Putamen (tissue), 1 donor: ENCODE measurements around the gene SPTLC3.
"Not testable (repeated sequence)": the region's sequence is repeated elsewhere in the genome, so short reads cannot be mapped to it uniquely, and the experiment has no call there.

ENCODE experiments used
- DNase-seq: peaks from one replicate; pipeline ENCODE4 v3.0.0-alpha.2; 2016; ENCODE audit warnings: low spot score

Gene SPTLC3

DNA sequence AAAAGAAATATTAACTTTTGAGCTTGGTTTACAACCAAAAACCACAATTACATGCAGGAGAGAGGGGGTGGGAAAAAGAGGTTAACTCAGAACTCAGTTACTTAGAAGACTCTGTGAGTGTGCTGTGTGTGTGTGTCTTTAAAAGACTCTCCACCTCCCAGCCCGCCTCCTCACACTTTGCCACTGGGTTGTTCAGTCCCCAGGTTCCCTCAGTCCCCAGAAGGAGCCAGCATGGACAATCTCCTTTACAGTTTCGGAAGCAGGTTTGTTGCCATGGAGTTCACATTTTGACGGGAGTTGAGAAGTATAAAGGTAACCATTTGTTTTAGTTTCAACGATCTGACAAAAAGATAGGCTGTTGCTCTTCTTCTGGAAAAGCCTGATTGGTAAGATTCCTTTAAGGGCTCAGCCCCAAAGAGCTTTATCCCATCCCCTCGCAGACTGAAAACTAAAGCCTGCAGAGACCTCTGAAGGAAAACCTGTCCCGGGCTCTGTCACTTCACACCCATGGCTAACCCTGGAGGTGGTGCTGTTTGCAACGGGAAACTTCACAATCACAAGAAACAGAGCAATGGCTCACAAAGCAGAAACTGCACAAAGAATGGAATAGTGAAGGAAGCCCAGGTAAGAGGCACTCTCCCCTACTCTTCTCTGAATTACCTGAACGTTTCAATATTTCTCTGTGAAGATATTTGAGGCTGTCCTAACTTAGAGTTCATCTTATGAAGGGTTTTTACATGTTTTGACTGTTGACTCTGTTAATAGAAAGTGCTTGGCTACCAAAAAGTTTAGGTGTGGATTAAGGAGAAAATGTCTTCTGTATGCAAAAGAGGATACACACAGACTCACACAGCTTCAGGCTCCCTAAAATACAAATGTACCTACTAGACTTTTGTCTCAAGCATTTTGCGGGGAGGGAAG lies at the start of gene SPTLC3:
TSS of gene SPTLC3 (plus strand) at position 212 of the 921 bp plus-strand sequence. CDS start at position 508, 296 bp downstream.
- DNase-seq = peak; percentile 15

DNA sequence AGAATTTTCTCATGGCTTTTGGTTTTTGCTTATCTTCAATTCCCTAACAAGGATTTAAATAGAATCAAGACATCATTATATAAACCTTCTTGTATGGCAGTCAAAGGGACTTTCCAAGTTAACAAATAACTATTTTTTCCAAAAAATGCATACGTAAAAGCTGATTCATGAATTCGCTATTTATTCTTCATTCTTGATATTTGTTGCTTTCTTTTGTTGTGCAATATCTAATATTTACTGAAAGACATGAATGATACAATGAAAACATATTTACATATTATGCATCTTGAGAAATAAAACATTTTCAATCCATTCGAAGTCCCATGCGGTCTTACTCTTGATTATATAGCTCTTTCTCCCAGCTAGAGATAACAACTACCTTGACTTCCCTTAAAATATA lies 47.0 kb upstream of the SPTLC3 start:
- no peak for DNase-seq

DNA sequence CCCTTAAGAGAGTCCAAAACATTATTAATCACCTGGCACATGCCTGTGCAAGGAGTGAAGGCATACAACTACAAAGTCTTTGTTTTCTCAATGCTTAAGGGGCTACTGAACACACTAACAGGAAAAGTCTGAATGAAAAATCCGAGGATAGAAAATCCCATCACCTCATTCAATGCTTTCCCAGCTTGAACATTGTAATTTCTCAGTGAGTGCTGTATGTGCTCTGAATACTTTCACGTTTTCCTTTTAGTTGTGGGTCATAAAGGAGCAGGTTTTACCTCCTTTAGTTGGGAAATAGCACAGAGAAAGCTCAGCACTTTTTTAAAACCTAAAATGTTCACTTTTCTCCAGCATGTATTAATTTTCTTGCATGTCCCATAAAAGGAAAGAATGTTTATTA lies 45.9 kb upstream of the SPTLC3 start:
- no peak for DNase-seq

DNA sequence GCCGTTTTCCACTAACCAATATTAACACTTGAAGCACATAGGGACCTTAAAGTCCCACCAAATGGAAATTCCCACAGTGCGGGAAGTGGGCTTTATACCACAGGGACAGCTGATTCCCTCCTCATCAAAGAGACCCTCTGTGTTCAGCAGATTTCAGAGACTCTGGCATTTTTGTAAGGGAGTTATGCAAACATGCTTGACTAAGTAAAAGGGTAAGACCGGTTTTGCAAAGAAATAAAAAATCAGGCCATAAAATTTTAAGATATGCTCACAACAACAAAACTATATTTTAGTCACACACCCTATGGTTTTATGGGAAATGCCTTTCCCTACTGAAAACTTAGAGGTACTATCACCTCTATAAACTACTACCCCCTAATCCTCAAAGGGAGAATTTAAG lies 45.4 kb upstream of the SPTLC3 start:
- no peak for DNase-seq

DNA sequence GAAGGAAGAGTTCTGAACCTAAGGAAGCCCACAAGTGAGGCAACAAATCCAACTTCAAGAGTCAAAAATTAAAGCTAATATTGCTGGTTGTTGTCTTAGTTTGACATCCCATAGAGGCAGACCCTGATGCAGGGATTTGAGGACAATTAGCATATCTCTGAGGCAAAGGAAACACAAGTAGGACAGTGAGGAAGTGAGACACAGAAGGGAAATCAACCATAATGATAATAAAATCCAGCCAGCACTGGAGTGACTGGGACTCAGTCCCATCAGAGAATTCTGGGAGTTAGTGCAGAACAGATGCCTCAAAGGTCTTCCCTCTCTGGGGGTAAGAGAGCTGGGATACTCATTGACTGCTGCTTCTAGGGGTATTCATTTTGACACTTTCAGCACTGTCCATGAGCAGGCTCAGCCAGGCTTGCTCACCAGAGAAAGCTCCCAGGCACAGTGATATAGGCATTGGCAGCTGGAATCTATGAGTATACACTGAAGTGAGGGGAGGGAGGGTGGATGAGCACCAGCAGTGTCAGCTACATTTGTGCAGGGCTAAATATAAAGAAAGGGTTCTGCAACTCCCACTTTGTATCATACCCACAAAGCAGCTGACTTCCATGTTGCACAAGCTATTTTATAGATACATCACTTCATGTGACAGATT lies 43.4 kb upstream of the SPTLC3 start:
- DNase-seq = no peak

DNA sequence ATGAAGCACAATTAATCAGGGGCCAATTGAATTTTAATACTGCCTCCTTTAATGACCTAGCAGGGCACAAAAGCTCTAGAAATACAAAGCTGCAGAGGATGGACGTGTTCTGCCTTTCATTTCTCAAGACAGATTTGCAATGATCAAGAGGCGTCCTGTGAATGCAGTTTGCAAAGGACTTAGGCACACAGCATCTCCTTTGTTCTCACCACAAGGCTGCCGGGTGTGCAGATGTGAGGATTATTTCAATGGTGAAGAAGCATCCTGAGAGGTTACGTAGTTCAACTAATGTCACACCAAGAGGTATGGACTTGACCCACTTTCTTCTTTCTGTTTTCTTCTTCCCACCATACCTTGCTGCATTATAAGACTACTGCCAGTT lies 42.9 kb upstream of the SPTLC3 start:
- DNase-seq = peak; percentile 16

DNA sequence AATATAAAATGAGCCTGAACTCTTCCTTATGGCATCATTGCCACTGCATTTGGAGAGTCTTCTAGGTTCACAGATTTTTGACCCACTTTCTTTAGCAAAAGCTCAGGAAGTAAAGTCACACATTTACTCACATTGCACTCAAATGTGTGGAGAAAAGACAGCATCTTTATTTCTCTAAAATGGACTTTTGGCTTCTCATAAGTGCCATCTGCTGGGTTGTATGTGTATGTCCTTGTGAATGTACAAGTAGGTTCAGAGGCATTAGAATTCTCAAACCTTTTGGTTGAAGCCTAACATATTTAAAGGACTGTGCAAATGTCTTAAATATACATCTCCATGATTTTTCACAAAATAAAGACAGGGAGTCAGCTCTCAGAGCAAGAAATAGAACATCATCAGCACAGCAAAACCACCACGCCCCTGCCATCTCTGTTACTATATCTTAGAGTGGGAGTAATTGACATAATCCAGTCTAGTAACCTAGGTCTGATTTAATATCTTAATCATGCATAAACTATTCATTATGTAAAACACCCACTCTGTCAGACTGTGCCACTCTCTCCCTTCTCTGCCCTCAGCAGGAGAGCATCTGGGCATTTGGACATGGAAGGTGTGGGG lies 42.2 kb upstream of the SPTLC3 start:
- DNase-seq = peak; percentile 45

DNA sequence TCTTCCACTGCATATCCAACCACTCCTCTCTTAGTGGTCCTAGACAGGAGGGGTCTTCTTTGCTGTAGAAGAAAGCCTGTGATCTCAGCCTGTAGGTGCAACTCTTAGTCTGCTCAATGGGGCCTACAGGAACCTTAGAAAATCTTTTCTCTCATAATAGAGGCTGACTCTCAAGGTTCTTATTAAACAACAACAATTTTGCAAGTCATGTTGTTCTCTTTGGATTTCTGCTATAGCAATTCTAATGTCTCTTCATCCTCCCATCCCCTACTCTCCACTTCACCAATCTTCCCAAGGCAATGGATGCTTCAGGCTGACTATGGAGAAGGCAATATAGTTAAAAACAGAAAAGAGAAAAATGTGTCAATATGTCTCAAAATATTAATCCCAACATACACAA lies 40.8 kb upstream of the SPTLC3 start:
- no peak for DNase-seq

DNA sequence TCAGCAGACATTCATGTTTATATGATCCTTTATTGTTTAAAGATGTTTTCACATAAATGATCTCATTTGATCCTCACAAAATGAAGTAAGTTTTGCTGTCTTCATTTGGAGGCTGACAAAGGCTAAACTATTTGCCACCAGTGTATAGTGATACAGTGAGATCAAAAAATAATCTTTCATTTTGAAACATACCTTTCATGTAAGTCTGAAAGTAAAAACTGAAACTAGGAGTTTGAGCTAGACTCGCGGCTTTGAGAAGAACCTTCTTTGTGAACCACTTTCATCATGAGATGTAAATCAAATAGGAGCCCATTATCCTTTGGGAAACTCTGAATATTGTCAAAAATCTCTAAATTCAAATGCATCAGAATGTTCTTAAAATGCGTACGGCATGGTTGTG lies 40.3 kb upstream of the SPTLC3 start:
- no peak for DNase-seq

DNA sequence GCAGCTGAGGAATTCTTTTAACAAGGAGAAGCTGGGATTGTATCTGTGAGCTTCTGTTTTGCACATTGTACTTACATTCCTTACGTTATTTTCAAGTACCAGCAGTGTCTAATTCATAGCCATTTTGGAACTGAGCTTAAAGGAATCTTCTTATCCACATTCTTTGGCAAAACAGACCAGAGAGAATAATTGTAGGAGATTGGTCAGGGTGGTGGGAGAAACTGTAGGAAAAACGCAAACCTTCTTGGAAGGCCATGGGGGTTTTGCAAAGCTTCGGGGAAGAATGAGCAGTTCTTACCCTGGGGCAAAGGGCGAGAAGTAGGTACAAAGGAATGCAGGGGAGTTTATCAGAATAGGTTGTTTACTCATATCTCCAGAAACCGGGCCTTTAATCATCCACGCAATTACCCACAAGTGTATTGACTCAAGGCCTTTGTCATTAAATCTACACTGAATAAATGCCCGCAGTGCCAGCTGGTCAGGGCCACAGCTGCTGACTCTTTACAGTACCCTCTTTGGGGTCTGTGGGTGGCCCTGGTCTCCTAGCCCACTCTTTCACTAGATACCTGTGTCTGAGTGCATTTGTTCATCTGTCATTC lies 39.6 kb upstream of the SPTLC3 start:
- no peak for DNase-seq

DNA sequence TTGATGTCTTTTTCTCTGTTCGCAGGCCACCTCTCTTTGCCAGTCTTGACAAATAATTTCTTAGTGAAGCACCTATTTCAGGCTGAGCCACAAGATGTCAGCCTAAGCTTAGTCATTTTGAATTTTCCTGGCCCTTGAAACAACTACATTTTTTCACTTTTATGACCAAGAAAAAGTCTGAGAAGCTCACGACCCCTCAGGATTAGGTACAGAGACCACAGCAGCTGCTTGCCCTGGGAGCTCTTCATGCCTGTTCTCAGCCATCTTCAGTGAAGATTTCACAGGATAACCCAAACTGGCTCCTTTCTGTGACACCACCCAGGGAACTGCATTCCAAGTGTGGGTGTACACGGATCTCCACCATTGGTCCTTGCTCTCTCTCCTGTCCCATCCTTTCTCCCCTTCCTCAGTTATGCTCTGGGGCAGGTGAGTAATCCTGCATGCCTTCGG lies 38.4 kb upstream of the SPTLC3 start:
- no peak for DNase-seq

DNA sequence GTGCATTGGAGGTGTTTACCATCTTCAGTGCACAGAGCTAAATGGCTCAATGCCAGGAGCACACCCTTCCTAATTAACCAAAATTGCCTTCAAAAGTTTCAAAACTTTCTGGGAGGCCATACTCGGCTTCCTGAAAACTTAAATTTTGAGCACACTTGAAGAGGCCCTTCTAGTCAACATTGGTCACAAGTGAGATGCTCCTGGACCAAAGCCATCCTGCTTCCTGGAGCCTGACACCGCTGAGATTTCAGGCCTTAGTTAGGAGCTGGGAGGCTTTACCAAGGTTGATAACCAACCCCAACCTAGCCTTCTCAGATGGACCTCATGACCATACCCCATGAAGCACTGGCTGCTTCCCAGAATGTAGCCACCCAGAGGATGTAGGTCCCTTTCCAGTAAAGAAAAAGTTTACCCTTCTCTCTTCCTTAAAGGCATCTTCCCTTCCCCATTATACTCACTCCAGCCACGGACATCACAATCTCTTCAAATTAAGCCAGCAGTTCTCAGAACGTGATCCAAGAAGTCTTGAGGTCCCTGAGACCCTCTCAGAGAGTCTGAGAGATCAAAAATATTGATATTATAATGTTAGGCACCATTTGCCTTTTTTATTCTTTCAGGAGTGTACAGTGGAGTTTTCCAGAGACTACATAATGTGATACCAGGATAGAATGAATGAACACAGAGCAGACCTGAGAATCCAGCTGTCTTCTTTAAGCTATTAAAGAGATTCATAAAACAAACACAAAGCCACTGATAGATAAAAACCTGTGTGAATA lies 32.8 kb upstream of the SPTLC3 start:
- no peak for DNase-seq

DNA sequence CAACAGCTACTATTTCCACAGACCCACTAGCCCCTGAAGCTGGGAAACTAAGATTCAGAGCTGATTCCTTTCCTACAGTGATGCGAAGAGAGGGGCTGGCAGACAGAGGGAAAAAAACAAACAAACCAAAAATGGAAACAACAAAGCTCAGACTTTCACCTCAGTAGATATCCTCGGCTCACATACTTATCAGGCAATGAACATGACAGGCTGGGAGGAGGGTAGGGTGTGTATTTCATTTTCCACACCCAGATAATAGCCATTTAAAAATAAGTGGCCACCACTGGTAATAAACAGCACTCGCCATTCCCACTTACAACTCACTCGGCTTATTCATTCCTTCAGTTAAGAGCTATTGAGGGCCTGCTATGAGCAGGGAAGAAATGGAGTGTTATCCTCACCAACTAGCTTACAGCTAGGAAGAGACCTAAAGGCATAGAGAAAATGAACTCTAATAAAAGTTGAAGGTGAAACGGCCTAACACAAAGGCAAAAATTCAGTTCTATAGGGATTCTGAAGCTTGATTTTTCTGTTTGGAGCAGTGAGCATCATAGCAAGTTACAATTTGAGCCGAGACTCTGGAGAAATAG lies 32.0 kb upstream of the SPTLC3 start:
- DNase-seq = no peak

DNA sequence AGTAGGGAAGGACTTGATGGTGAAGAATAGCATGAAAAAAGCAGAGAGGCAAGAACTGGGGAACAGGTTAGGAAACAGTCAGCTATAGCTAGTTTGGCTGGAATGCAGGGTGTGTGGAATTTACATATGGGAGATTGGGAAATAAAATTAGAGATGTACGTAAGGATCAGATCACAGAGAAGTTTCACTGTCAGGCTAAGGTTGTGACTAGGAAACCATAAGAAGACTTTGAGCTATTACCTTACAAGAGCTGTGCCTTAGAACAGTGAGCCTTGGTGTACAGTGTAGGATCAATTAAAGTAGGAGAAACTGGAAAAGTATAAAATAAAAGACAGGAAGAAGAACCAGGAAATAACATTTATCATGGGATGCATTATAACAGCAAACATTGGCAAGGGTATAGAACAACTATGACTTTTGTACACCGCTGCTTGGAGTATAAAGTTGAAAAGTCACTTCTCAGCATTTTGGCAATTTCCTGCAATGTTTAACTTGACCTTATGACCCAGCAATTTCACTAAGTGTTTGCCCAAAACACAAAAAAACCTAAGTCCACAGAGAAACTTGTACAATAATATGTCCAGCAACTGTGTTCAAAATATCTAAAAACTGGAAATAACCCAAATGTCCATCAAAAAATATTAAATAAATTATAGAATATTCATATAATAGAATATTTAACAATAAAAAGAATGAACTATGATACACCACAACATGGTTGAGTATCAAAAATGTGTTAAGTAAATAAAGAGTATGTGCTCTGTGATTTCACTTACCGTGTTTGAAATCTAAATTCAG lies 31.2 kb upstream of the SPTLC3 start:
- DNase-seq = no peak

DNA sequence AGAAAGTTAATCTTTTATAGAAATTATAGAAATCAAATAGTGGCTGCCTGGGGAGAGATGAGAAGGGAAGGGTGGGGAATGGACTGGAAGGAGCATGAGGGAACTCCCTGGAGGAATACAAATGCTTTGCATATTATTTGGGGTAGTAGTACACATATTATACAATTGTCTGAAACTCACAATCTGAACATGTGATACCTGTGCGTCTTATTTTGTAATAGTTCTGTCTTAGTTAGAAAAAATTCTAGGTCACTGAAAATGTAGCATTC lies 30.7 kb upstream of the SPTLC3 start:
- DNase-seq = no peak

DNA sequence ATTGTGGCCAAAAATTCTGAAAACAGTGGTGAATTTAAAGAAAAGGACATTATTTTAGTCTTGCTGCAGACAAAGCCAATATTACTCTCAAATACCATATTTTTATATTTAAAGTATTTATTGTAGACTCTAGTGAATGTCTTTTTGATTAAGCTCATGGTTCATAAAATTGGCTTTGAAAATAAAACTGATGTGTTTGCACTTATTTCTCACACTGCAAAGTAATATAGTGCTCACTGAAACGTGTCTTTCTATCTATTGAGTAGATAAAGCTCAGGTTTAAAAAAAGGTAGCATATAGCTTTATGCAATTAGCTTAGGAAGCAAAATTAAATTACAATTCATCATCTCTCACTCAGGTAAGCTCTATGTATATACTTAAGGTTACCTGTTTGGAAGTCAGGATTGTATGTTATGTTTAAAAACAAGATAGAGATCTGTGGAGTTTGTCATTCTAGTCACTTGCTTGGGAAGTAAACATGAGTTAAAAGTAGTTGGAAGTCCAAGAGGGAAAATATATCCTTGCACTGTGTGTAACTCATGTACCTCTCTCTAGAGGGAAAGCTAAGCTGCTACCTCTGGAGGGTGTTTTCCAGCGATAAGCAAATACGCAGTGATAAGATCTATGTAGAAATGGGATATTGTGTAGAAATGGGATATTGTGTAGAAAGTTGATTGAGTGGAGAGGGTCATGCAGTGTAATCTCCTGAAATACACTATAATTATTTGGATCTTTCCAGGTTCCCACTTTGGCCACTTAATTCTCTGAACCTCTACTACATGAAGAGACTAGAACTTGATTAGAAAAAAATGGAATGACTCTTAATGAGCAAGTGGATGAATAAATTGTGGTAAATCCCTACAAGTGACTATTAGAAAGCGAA lies 29.9 kb upstream of the SPTLC3 start:
- DNase-seq = no peak

DNA sequence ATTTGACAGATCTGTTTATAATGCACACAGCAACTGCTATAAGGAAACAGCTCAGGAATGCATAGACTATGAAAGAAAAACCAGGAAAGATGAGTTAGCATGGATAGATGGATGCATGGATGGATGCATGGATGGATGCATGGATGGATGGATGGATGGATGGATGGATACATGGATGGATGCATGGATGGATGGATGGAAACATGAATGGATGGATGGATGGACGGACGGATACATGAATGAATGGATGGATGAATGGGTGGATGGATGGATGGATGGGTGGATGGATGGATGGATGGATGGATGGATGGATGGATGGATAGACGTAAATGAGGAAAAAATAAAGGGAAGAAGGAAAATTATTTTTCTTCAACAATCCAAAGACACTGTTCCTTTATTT lies 29.1 kb upstream of the SPTLC3 start:
- not testable (repeated sequence) for DNase-seq

DNA sequence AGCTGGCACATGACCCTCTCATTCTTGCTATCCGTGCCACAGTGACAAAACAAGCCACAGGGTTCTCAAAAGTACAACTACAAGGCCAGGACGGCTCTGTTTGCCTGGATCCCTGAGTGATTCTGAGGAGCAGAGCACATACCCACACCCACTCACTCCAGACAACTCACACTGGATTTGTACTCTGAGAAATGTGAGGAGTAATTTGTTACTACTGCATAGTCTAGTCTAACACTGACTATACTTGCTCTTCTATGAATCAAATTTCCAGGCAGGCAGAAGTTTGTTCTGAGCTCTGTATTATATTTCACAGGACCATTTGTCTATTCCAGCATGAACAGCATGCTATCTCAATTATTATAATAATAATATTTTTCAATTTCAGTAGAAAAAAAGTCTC lies 26.7 kb upstream of the SPTLC3 start:
- DNase-seq = no peak

DNA sequence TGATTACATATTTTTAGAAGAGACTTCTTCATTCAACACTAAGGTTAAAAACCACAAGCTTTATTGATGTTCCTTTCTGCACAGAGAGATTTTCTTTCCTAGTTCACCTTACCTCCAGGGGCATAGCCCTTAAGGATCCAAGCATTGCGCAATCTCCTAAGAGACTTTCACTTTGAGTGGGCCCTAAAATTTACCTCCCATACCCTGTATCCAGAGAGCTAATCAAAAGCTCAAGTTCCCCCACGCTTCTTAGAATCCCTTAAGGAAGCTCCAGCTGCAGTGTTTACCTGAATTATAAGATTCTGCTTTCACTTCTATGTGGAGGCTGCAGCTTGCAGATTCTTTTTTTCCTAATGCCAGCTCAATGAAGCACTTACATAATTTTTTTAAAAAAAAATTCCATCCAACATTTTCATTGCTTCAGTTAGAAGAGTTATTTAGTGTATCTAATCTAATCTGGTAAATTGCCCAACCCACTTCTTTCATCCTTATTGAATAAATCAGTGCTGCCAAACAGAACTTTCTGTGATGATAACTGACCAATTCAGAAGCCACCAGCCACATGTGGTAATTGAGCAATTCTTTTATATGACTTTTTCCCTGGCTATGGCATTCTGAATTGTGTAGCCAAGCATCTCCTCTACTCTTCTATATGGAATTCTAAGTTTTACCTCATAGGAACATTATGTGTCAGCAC lies 24.6 kb upstream of the SPTLC3 start:
- DNase-seq = peak; percentile 73
